Measurements from ENCODE around the gene POLDIP2.

- no peak for TF ChIP-seq CTCF (IDR thresholded peaks at IDR 0.05; ENCODE audit: extremely low read depth in 1 of 2, insufficient read depth in 1 of 2, low read depth in 1 of 2, low read length in 2 of 2)
- TF ChIP-seq POLR2A (IDR thresholded peaks at IDR 0.05; ENCODE audit: low read depth, low read length), result no peak
- no peak for TF ChIP-seq POLR2AphosphoS5 (IDR thresholded peaks at IDR 0.05; ENCODE audit: insufficient read depth, low read depth, low read length)
- no peak for TF ChIP-seq EZH2 (IDR thresholded peaks at IDR 0.05; ENCODE audit: borderline replicate concordance, low read depth, low read length, severe bottlenecking)
- TF ChIP-seq JUN (IDR thresholded peaks at IDR 0.05; ENCODE audit: borderline replicate concordance, insufficient read depth, insufficient read length, low read depth), result no peak
- no peak for TF ChIP-seq FOS (IDR thresholded peaks at IDR 0.05; ENCODE audit: borderline replicate concordance, insufficient read depth, low read length)
- TF ChIP-seq, protein P1, sequence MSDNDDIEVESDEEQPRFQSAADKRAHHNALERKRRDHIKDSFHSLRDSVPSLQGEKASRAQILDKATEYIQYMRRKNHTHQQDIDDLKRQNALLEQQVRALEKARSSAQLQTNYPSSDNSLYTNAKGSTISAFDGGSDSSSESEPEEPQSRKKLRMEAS (IDR thresholded peaks at IDR 0.05; ENCODE audit: insufficient read depth, insufficient read length), result no peak
Observed at GRCh38 chr17:28365487-28365886, 8.2 kb upstream of the POLDIP2 start.

All from endothelial cell of umbilical vein (primary cell).